Kidney epithelial cell (primary cell): Measurements from ENCODE around the gene BAHCC1. TPM values are rescaled to one million over a fixed set of nuclear protein-coding genes. Genes with fewer than 3 reads are reported as not detected.
A peak's percentile ranks its signal among the peaks of the same experiment; 100 is the strongest.

Source experiments
- DNase-seq: peaks from one replicate; pipeline ENCODE4 v3.0.0-alpha.2; 2010; ENCODE audit warnings: low read depth
- H3K27me3 ChIP-seq: 2 replicates; pipeline ENCODE4 v1.6.0; 2011; ENCODE audit warnings: low read length; ENCODE audit not compliant: control insufficient read depth, insufficient read depth
- H3K36me3 ChIP-seq: 2 replicates; pipeline ENCODE4 v1.5.1; 2011; ENCODE audit warnings: low read length; ENCODE audit not compliant: control insufficient read depth, insufficient read depth
- H3K4me3 ChIP-seq: 2 replicates; pipeline ENCODE4 v1.5.1; 2011; ENCODE audit warnings: low read depth, mild to moderate bottlenecking, control low read depth, low read length
- CTCF ChIP-seq: IDR thresholded peaks from 2 replicates; pipeline ENCODE4 v1.5.1; 2011; ENCODE audit warnings: mild to moderate bottlenecking, moderate library complexity, low read length, control low read depth, inconsistent platforms; ENCODE audit not compliant: insufficient read depth, poor library complexity, severe bottlenecking
- total RNA-seq: library from RNA; depleted of rRNA; stranded (reverse); fragments of >200 nt; gene quantifications from 2 replicates; pipeline ENCODE4 v1.2.3, GENCODE V29; 2015

The BAHCC1 gene
- total RNA-seq, 1 donor from 2014 or later = 6.6 TPM

GRCh38 chr17:81512562-81513371 lies 117.5 kb downstream of the BAHCC1 start, which contains the start of gene ACTG1:
ACTG1 (minus strand) TSS chr17:81512799; CDS start chr17:81512354, 445 bp downstream.
- H3K36me3 ChIP-seq = peaks cover 14% of the 10 kb centered on the region
- no peak for DNase-seq
- no peaks in the 10 kb centered on the region for H3K27me3 ChIP-seq
- no peak for TF ChIP-seq CTCF
- H3K4me3 ChIP-seq = peak within 1 kb of the TSS; percentile 71

- Histone ChIP-seq H3K27me3 (no peaks in the 10 kb centered on the region), H3K4me3 (peak overlapping the region; percentile 71), H3K36me3 (peaks cover 14% of the 10 kb centered on the region)
- TF ChIP-seq CTCF = no peak
- no peak for DNase-seq
Measured at GRCh38 chr17:81513372-81513752, 118.1 kb downstream of the BAHCC1 start.

GRCh38 chr17:81513753-81514488 lies 118.7 kb downstream of the BAHCC1 start:
- TF ChIP-seq CTCF = no peak
- Histone ChIP-seq H3K27me3 (no peaks in the 10 kb centered on the region), H3K36me3 (peaks cover 12% of the 10 kb centered on the region), H3K4me3 (peak overlapping the region; percentile 71)
- no peak for DNase-seq

DNA sequence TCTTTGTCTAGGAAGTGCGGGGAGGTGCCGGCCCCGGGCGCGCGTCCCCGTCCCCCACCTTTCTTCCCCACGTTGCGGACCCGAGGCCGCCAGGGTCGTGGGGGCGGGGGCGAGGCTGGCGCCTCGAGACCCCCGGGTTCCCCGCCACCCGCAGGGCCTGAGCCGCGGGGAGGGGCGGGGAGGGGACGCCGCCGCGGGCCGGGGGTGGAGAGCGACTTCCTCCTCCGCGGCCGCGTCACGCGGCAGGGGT lies 119.2 kb downstream of the BAHCC1 start:
- no peak for TF ChIP-seq CTCF
- no peak for DNase-seq
- Histone ChIP-seq H3K36me3 (peaks cover 12% of the 10 kb centered on the region), H3K4me3 (peak overlapping the region; percentile 71), H3K27me3 (no peaks in the 10 kb centered on the region)

GRCh38 chr17:81514739-81515529 lies 119.7 kb downstream of the BAHCC1 start:
- H3K36me3 ChIP-seq = peaks cover 12% of the 10 kb centered on the region
- H3K4me3 ChIP-seq = peak overlapping the region; percentile 71
- no peak for TF ChIP-seq CTCF
- DNase-seq = no peak
- H3K27me3 ChIP-seq = no peaks in the 10 kb centered on the region
